Skin of body (tissue), 2 donors: ENCODE results near the gene EXOSC9. TPM values are rescaled to one million over a fixed set of nuclear protein-coding genes. Genes with fewer than 3 reads are reported as not detected.

Experiments used
- DNase-seq: peaks from one replicate; lab custom pipeline; 2025; lab: John Stamatoyannopoulos, UW
- total RNA-seq: library from RNA; depleted of rRNA; stranded (reverse); fragments of >200 nt; gene quantifications from one replicate; pipeline ENCODE4 v1.2.3, GENCODE V29; 2014

EXOSC9 gene
- total RNA-seq, 1 donor from 2014 or later, result 22.2 TPM

- DNase-seq, result no peak
Observed at GRCh38 chr4:121788896-121789295, 12.2 kb upstream of the EXOSC9 start.

DNA sequence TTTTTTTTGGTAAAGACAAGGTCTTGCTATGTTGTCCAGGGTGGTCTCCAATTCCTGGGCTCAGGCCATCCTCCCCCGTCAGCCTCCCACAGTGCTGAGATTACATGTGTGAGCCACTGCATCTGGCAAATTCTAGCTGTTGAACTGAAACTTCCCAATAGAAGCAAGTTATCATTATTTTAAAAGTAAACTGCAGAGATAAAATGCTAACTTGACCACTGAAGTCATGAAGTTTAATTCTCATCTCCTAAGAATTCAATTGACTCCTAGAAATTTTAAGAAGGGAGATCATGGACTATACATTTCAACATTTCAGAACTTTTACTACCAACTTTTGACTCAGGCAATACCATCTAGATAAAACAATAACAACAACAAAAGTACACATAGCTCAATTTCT is 11.7 kb upstream of the EXOSC9 start:
- DNase-seq, result no peak

DNA sequence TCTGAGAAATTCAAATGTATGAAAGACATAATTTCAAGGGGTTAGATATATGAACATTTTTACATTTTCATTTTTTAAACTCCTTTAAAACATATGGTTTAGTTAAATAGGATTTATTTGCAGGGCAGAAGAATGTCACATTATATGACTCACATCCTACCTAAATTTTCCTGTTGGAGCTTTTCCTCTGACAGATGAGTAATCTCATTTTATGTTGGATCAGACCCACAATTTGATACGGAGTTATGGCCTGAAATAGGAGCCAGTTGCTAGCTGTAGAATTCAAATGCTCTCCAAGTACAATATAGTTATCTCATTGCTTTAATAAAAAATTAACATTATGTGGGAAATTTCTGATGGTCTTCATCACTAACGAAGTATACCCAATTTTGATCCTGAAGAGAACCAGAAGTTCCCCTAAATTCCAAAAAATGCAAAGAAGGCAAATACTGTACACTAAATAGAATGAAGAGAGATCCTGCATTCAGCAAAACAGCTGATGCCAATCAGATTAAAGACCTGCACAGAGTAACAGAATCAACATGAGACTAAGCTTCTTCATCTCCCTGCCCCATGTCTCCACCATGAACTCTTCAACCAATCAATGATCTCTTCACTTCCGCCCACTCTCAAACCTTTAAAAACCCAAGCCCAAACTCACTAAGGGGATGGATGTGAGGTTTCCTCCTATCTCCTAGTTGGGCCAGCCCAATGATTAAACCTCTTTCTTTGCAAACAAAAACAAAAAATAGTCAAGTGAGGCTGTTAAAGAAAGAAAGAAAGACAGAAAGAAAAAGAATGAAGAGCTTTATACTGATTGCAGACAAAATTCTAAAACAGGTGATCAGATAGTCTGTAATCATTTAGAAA is 10.9 kb upstream of the EXOSC9 start:
- no peak for DNase-seq

- DNase-seq, result no peak
Observed at GRCh38 chr4:121790976-121791375, 10.1 kb upstream of the EXOSC9 start.

GRCh38 chr4:121791481-121791880 is 9.6 kb upstream of the EXOSC9 start:
- DNase-seq, result no peak

- no peak for DNase-seq
Observed at GRCh38 chr4:121792966-121793365, 8.2 kb upstream of the EXOSC9 start.

GRCh38 chr4:121794505-121795188 is 6.5 kb upstream of the EXOSC9 start:
- no peak for DNase-seq

- no peak for DNase-seq
Observed at GRCh38 chr4:121796283-121796682, 4.8 kb upstream of the EXOSC9 start.

DNA sequence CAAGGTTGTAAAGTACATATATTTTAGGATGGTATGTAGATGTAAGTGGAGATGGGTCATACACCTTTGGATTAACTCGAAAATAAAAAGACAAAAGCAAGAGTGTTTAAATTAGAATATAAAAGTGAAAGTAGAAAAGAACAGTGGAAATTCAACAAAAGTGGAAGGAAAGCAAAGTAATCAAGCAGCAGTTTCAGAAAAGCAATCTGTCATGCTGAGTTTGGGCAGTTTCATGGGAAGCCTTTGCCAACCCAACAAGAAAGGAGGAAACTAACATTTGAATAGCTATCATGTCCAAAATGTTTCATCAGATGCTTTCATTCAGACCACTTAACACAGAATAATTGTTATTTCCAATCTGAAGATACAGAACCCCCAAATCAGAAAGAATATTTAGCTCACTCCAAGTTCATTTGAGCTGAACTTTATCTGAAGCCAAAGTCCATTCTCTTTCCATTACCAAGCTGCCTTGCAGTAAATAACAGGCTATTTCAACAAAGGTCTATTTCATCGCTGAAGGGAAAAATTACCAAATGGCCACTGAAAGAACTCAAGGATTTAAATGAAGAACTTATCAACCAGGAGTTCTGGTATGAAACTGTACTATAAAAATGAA is 1.8 kb upstream of the EXOSC9 start:
- DNase-seq, result no peak

- DNase-seq, result no peak
Observed at GRCh38 chr4:121799867-121800501, 1.1 kb upstream of the EXOSC9 start.

DNA sequence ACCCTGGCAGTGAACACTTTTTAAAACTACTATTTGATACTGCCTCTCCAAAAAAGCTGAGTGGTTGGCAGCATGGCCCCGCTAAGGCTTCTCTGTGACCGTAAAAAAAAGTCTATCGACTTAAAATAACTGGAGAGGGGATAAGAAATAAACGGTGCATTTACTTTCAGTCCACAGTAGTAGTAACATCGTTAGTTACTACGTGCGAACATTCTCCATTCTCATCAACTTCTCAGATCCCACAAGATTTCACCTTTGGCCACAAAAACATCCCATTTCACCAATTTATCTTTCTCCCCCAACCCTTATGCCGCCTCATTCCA is 524 bp upstream of the EXOSC9 start:
- DNase-seq, result no peak

DNA sequence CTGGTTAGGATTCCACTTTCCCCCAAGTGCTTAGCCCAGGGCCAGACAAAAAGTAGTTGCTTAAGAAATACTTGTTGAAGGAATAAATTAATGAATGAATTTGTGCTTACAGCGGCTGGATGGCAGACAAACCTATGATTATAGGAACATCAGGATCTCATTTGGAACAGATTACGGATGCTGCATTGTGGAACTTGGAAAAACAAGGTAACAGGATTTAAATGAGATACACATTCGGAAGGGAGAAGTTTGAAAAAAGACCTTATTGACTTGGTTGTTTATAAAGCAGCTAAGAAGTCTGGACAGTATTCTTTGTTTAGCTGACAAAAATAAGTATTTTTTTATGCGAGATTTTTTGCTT is 572 bp downstream of the EXOSC9 start:
- DNase-seq, result no peak

DNA sequence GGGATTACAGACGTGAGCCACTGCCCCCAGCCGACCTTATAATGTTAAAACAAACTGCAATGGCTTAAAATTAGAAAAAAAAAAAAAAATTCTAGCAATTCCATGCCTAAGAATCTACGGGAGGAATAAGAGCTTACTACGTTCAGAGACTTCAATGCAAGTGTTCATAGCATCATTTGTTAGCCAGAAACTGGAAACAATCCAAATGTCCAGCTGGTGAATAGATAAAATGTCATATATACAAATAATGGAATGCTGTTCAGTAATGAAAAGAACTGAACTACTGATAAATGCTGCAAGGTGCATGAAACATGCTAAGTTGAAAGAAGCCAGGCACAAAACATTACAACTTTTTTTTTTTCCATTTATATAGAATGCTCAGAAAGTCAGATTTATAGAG is 5.3 kb downstream of the EXOSC9 start:
- DNase-seq, result no peak

DNA sequence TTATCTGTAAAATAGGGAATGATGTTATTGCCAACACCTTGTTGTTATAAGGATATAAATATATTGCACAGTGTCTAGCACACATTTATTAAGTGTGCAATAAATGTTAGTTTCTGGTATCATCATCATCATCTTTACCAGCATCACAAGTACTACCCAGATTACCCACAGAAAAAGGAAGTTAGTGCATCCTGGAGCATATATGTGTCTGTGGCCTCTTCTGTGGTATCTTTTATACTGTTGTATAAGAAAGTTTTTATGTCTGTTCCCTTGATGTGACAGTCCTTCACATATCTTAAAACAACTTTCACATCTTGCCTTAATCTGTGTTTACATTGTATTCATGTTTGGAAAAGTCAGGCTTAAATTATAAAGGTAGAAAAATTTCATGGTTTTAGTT is 10.0 kb downstream of the EXOSC9 start:
- no peak for DNase-seq

- DNase-seq, result no peak
Observed at GRCh38 chr4:121814756-121815155, 13.6 kb downstream of the EXOSC9 start.

DNA sequence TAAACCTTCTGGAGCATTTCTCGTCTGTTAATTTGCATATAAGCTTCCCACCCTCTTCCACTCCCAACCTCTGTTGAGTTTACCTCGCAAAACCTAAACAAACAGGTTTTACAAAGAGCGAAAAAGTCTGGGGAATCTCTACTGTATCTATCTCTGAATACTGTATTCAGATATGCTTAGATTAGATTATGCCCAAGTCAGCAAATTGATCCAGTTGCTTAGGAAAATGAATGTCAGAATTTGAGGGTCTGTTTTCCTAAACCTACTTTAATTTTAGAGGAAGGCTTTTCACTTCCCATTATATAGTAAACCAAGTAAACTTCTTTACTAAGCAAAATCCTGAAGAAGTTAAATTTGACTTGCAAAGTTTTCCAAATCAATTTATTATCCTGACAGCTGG is 15.9 kb downstream of the EXOSC9 start:
- no peak for DNase-seq

DNA sequence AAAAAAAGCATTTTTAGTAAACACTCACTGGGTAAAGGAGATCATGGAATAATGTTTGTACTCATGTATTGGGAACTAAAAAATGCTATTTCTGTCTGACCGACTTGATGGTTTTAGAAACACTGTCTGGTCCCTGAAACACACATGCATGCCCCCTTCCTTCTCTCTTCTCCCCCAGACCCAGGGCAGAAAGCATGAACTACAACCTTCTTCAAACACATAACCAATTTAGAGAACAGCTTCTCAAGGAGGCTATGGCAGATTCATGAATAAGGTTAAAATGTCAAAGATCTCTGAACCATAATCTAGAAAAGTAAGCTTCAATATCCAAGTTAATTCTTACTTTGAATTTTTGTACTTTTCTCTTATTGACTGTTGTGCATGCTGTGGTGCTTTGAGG is 16.6 kb downstream of the EXOSC9 start:
- DNase-seq, result no peak

GRCh38 chr4:121818215-121818614 is 17.1 kb downstream of the EXOSC9 start:
- no peak for DNase-seq

DNA sequence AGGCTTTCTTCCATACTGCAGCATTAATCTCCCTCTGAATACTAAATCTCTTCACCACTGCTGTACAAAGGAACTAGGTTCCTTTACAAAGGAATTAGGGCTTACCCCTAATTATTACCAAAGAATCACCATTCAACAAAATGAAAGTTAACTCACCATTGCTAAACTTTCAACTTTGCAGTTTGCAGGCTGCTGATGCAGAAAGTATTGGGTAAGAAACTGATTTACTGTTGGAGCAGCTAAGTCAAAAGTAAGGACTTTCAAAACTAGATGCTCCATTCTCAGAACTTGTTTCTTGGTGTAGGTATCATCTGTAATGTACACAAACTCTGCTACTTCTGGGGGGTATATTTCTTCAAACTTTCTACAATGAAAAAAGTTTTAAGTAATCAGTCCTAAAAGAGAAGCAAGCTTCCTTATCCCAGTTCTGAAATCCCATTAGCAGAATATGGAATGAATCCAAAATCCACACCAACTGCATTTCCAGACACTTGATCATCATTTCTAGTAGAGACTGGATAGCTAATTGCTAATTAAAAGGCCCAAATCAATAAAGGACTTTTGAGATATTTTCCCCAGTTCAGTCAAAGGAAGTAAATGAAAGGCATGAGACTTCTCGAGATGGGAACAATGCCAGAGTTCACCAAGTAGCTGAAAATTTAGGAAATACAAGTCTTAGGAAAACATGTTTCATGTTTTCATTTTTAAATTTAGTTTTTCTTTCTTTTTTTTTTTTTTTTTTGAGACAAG is 18.3 kb downstream of the EXOSC9 start:
- no peak for DNase-seq

GRCh38 chr4:121822047-121822446 is 20.9 kb downstream of the EXOSC9 start:
- no peak for DNase-seq

- DNase-seq, result no peak
Observed at GRCh38 chr4:121822796-121823504, 21.8 kb downstream of the EXOSC9 start.
